Uterus (tissue), 4 donors: ENCODE results near the gene TMEM258. TPM values are rescaled to one million over a fixed set of nuclear protein-coding genes. Genes with fewer than 3 reads are reported as not detected.

Experiments
- DNase-seq, 2 donors: peaks; one replicate each; pipeline ENCODE4 v3.0.0-alpha.2; 2019 to 2020
- H3K27ac ChIP-seq, 2 donors: fragments of 200-600 bp; sonication (generic); 1 replicate in 1 of 2; 2 replicates in 1 of 2; pipeline ENCODE4 v1.5.1; 2016 to 2018
- H3K27me3 ChIP-seq, 2 donors: fragments of 200-600 bp; sonication (generic); one replicate each; pipeline ENCODE4 v1.5.1; 2018 to 2019; ENCODE audit warnings: control low read depth in 1 of 2
- H3K36me3 ChIP-seq, 2 donors: fragments of 200-600 bp; sonication (generic); one replicate each; pipeline ENCODE4 v1.5.1; 2019; ENCODE audit warnings: control low read depth in 1 of 2
- H3K4me1 ChIP-seq, 2 donors: fragments of 200-600 bp; sonication (generic); one replicate each; pipeline ENCODE4 v1.5.1; 2018 to 2019; ENCODE audit warnings: control low read depth in 1 of 2
- H3K4me3 ChIP-seq, 2 donors: fragments of 200-600 bp; sonication (generic); 1 replicate in 1 of 2; 2 replicates in 1 of 2; pipeline ENCODE4 v1.5.1; 2018 to 2019; ENCODE audit warnings: mild to moderate bottlenecking in 1 of 2
- H3K9me3 ChIP-seq, 2 donors: fragments of 200-600 bp; sonication (generic); one replicate each; pipeline ENCODE4 v1.5.1; 2019; ENCODE audit warnings: control low read depth in 1 of 2
- CTCF ChIP-seq, 4 experiments: fragments of 200-600 bp in 2 of 4; fragments of 450-650 bp in 2 of 4; sonication (generic) in 2 of 4; IDR thresholded peaks; one replicate each; pipeline ENCODE4 v1.5.1; 2016 to 2019; ENCODE audit warnings: antibody characterized with exemption in 4 of 4, mild to moderate bottlenecking in 2 of 4, moderate library complexity in 1 of 4
- POLR2A ChIP-seq, 2 donors: fragments of 450-650 bp; IDR thresholded peaks; one replicate each; pipeline ENCODE4 v1.6.1; 2016; ENCODE audit warnings: antibody characterized with exemption in 2 of 2, mild to moderate bottlenecking in 1 of 2, moderate library complexity in 1 of 2
- intact Hi-C: fragments of 100-400 bp; cut with DNase I; formaldehyde crosslinking; loops from one replicate; pipeline ENCODE4 v1.15.1; 2023; ENCODE audit warnings: low total_unique reads
- total RNA-seq, 4 donors: library from RNA; depleted of rRNA in 3 of 4; stranded (reverse); fragments of >200 nt in 3 of 4; gene quantifications; one replicate each; pipeline versions ENCODE4 v1.1.0 to v1.2.4, GENCODE V29; 2014 to 2023
- donor health status: DM: yes; HTN: yes; CAD: no.

The TMEM258 gene
- total RNA-seq, 4 donors from 2014 or later = 14.6 to 96.9 (median 38.7) TPM

GRCh38 chr11:61815790-61816735, 23.7 kb upstream of the TMEM258 start:
- H3K9me3 ChIP-seq = no peaks in the 10 kb centered on the region
- H3K27me3 ChIP-seq = no peaks in the 10 kb centered on the region
- TF ChIP-seq CTCF (IDR thresholded peaks at IDR 0.05) = no peak
- TF ChIP-seq POLR2A (IDR thresholded peaks at IDR 0.05) = no peak
- no peaks in the 10 kb centered on the region for H3K36me3 ChIP-seq
- intact Hi-C loops = no loop called here
- H3K4me1 ChIP-seq = no peaks in the 10 kb centered on the region
- peak overlapping the region; percentile 64 to 93 for H3K4me3 ChIP-seq
- H3K27ac ChIP-seq = peak overlapping the region; percentile 95 to 98
- DNase-seq = peak; percentile 73 to 76

DNA sequence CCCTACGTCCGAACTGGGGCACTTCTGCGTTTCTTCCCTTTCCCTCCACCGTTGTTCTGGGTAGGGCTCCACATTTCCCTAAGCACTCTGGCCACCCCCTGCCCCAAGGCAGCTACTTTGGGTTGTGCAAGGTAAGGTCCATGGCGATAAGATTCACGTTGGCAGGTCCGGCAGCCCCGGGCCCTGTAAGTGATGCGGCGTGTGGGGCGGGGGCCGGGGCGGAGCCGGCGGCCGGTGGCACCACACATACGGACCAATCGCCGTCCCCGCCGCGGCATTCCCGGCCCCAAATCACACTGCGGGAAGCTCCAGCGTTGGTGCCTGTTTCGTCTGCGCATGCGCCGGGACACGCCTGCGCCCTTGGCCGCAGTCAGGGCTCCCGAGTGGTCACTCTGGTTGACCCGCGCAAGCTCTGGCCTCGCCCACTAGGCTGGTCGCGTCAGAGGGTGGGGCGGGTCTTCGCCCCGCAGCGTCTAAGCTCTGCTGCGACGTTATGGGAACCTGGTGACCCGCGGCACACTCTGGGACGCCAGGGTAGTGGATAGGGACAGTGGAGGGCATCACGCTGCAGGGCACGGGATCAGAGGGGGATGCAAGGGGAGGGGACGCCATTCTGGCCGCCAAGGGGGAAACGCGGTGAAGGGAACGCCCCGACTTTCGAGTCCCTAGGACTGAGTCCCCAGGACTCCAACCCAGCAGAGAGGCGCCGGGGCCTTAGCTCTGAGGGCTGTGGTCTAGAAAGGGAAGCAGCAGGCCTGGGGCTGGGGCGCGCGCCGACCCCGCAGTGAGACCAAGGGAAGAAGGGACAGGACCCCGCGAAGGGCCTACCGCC, 22.8 kb upstream of the TMEM258 start:
- no peaks in the 10 kb centered on the region for H3K4me1 ChIP-seq
- intact Hi-C loops = no loop called here
- peak; percentile 96 for DNase-seq
- TF ChIP-seq POLR2A (IDR thresholded peaks at IDR 0.05) (peak; percentile 98 to 99), CTCF (IDR thresholded peaks at IDR 0.05) (peak in 2 of 4 experiments; percentile 29 to 36)
- H3K27ac ChIP-seq = peak overlapping the region; percentile 95 to 98
- no peaks in the 10 kb centered on the region for H3K27me3 ChIP-seq
- H3K4me3 ChIP-seq = peak overlapping the region; percentile 64 to 93
- no peaks in the 10 kb centered on the region for H3K9me3 ChIP-seq
- H3K36me3 ChIP-seq = no peaks in the 10 kb centered on the region

GRCh38 chr11:61814247-61814957, 22.0 kb upstream of the TMEM258 start:
- peak overlapping the region; percentile 95 to 98 for H3K27ac ChIP-seq
- peak in 1 of 2 donors; percentile 44 for DNase-seq
- intact Hi-C loops = no loop called here

DNA sequence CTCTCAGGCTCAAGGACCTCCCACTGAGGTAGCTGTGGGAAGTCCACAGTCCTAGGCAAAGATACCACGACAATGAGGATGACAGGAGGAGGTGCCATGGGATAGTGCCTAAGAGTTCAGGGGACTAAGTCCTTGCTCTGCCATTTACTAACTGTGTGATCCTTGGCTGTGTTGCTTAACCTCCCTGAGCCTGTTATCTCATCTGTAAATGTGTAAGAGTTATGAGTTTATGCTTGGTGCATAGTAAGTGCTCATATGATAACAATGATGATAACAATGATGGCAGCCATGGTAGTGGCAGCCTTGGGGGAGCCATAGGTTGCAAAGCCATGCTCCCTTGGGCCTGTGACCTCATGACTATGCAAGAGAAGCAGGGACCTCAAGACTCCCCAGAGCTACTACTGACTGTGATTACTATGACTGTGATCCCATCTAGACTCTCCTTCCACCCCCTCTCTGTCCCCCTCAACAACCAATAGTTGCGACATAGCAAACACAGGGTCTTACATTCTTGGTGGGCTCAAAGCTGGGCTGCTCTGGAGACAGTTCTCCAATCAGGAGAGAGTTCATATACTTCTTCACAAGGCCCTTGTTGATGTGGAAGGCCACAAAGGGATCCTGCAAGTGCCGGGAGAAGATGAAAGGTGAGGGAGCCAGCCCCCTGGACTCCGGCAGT, 20.5 kb upstream of the TMEM258 start:
- DNase-seq = no peak
- TF ChIP-seq POLR2A (IDR thresholded peaks at IDR 0.05) = no peak
- no peak for TF ChIP-seq CTCF (IDR thresholded peaks at IDR 0.05)
- intact Hi-C loops = no loop called here
- H3K4me3 ChIP-seq = no peak overlapping the region
- no peak overlapping the region for H3K27ac ChIP-seq
- H3K27me3 ChIP-seq = no peaks in the 10 kb centered on the region
- H3K4me1 ChIP-seq = no peaks in the 10 kb centered on the region
- H3K36me3 ChIP-seq = no peaks in the 10 kb centered on the region
- no peaks in the 10 kb centered on the region for H3K9me3 ChIP-seq

More at GRCh38 chr11:61814247-61814957, 22.0 kb upstream of the TMEM258 start:
- Histone ChIP-seq H3K4me3 (peak overlapping the region; percentile 64 to 93), H3K27me3 (no peaks in the 10 kb centered on the region), H3K4me1 (no peaks in the 10 kb centered on the region), H3K36me3 (no peaks in the 10 kb centered on the region), H3K9me3 (no peaks in the 10 kb centered on the region)
- TF ChIP-seq POLR2A (IDR thresholded peaks at IDR 0.05) = no peak
- no peak for TF ChIP-seq CTCF (IDR thresholded peaks at IDR 0.05)
